Measurements from ENCODE around the gene CELSR2.

The CELSR2 gene

GRCh38 chr1:109265741-109266330, 16.5 kb downstream of the CELSR2 start:
- no peak for DNase-seq

- no peak for DNase-seq
These were observed 17.6 kb downstream of the CELSR2 start for GRCh38 chr1:109266965-109267364.

- no peak for DNase-seq
These were observed 18.5 kb downstream of the CELSR2 start for GRCh38 chr1:109267743-109268300.

- DNase-seq: no peak
These were observed 19.3 kb downstream of the CELSR2 start for GRCh38 chr1:109268431-109269211.

- DNase-seq: no peak
These were observed 20.1 kb downstream of the CELSR2 start for GRCh38 chr1:109269212-109269980.

GRCh38 chr1:109269981-109270622, 20.8 kb downstream of the CELSR2 start:
- DNase-seq: no peak

- no peak for DNase-seq
These were observed 21.4 kb downstream of the CELSR2 start for GRCh38 chr1:109270623-109271317.

GRCh38 chr1:109271458-109271857, 22.1 kb downstream of the CELSR2 start:
- DNase-seq: no peak

- DNase-seq: no peak
These were observed 22.9 kb downstream of the CELSR2 start for GRCh38 chr1:109272021-109272799.

- no peak for DNase-seq
These were observed 23.6 kb downstream of the CELSR2 start for GRCh38 chr1:109272831-109273547.

GRCh38 chr1:109273570-109274288, 24.4 kb downstream of the CELSR2 start:
- DNase-seq: no peak

- peak; percentile 84 for DNase-seq
These were observed 25.5 kb downstream of the CELSR2 start for GRCh38 chr1:109274533-109275476.

GRCh38 chr1:109275706-109276345, 26.5 kb downstream of the CELSR2 start:
- no peak for DNase-seq

GRCh38 chr1:109277434-109278204, 28.3 kb downstream of the CELSR2 start:
- DNase-seq: peak; percentile 90

- DNase-seq: peak; percentile 80
These were observed 30.4 kb downstream of the CELSR2 start for GRCh38 chr1:109279615-109280278.

- DNase-seq: no peak
These were observed 31.5 kb downstream of the CELSR2 start for GRCh38 chr1:109280862-109281261.

Data from OCI-M1 (cell line).